Natural killer cell treated with Interleukin-12 subunit alpha and Interleukin-12 subunit beta and Interleukin-15 and Interleukin-18, amount 100 ng/mL, for 72 hours (primary cell): ENCODE data around the gene GRIN2C. TPM values are rescaled to one million over a fixed set of nuclear protein-coding genes. Genes with fewer than 3 reads are reported as not detected.

Experiments used
- ATAC-seq, 2 donors: fragments of 150-1000 bp; cut with Tn5 transposase in 1 of 2; sonication (Bioruptor Pico), chemical (Tn5 transposase) in 1 of 2; 2 replicates each; pipeline ENCODE4 v1.10.0; 2021
- DNase-seq: peaks from one replicate; pipeline ENCODE4 v3.0.0; 2022; ENCODE audit warnings: low spot score
- H3K27ac Mint-ChIP-seq, 2 donors: 1 replicate in 1 of 2; 2 replicates in 1 of 2; pipeline ENCODE4 v1.8.0; 2022; ENCODE audit warnings: mixed read lengths in 2 of 2, mild to moderate bottlenecking in 1 of 2, moderate library complexity in 1 of 2
- H3K27me3 Mint-ChIP-seq, 2 donors: 1 replicate in 1 of 2; 2 replicates in 1 of 2; pipeline ENCODE4 v1.8.0; 2022; ENCODE audit warnings: mixed read lengths in 2 of 2
- H3K36me3 Mint-ChIP-seq: one replicate; pipeline ENCODE4 v1.8.0; 2022; ENCODE audit warnings: mixed read lengths
- H3K4me1 Mint-ChIP-seq, 2 donors: 1 replicate in 1 of 2; 2 replicates in 1 of 2; pipeline ENCODE4 v1.8.0; 2022; ENCODE audit warnings: low read depth in 2 of 2, mixed read lengths in 2 of 2, mild to moderate bottlenecking in 1 of 2
- H3K4me3 Mint-ChIP-seq: one replicate; pipeline ENCODE4 v1.8.0; 2022; ENCODE audit warnings: mixed read lengths
- H3K9me3 Mint-ChIP-seq: 2 replicates; pipeline ENCODE4 v1.8.0; 2022; ENCODE audit warnings: mixed read lengths
- total RNA-seq, 2 donors: library from RNA; stranded (reverse); gene quantifications; one replicate each; pipeline ENCODE4 v1.2.3, GENCODE V29; 2022

GRIN2C gene
- total RNA-seq, 2 donors from 2014 or later, result not detected

- H3K9me3 Mint-ChIP-seq, result no peaks in the 10 kb centered on the region
- no peak for DNase-seq
- no peak overlapping the region for H3K4me3 Mint-ChIP-seq
- H3K4me1 Mint-ChIP-seq, result peaks cover 6 to 7% of the 10 kb centered on the region in 2 donors
- H3K27me3 Mint-ChIP-seq, result no peaks in the 10 kb centered on the region
- ATAC-seq, result no peak
- H3K36me3 Mint-ChIP-seq, result no peaks in the 10 kb centered on the region
- H3K27ac Mint-ChIP-seq, result no peak overlapping the region
Observed at GRCh38 chr17:74792586-74793105, 67.0 kb downstream of the GRIN2C start.

Other genes with a start within 250 kb of the GRIN2C start
- gene CD300E, start 236.1 kb downstream of the GRIN2C start, total RNA-seq, result not detected
- 1 to 10 TPM in 1 of 2 donors, not detected in 1; 2.2 TPM for gene CD300LF, start 147.0 kb downstream of the GRIN2C start, total RNA-seq
- gene RAB37, start 122.6 kb downstream of the GRIN2C start, total RNA-seq, result 1 to 10 TPM; 1.3 to 3.3 TPM
- gene NHERF1, start 111.3 kb downstream of the GRIN2C start, total RNA-seq, result 100 to 1,000 TPM; 159 to 187 TPM
- 10 to 100 TPM; 42.9 to 60.7 TPM for gene NAT9, start 83.5 kb downstream of the GRIN2C start, total RNA-seq
- gene FDXR, start 13.1 kb upstream of the GRIN2C start, total RNA-seq, result 10 to 100 TPM in 1 of 2 donors, 1 to 10 TPM in 1; 9.8 to 16.7 TPM
- gene FADS6, start 33.7 kb upstream of the GRIN2C start, total RNA-seq, result not detected
- gene USH1G, start 63.4 kb upstream of the GRIN2C start, total RNA-seq, result not detected
- not detected for gene OTOP2, start 64.4 kb upstream of the GRIN2C start, total RNA-seq
- gene OTOP3, start 76.0 kb upstream of the GRIN2C start, total RNA-seq, result not detected
- gene HID1, start 112.9 kb upstream of the GRIN2C start, total RNA-seq, result under 1 TPM; 0.47 to 0.83 TPM
- gene CDR2L, start 127.7 kb upstream of the GRIN2C start, total RNA-seq, result under 1 TPM; 0.07 to 0.47 TPM
- 10 to 100 TPM; 46.6 to 61.8 TPM for gene MRPL58, start 152.8 kb upstream of the GRIN2C start, total RNA-seq
- 100 to 1,000 TPM; 153 to 187 TPM for gene ATP5PD, start 187.1 kb upstream of the GRIN2C start, total RNA-seq
- gene KCTD2, start 187.3 kb upstream of the GRIN2C start, total RNA-seq, result 10 to 100 TPM; 20.0 to 20.1 TPM
- gene SLC16A5, start 228.1 kb upstream of the GRIN2C start, total RNA-seq, result 1 to 10 TPM; 4.6 TPM